ENCODE data around the gene LANCL2. TPM values are rescaled to one million over a fixed set of nuclear protein-coding genes. Genes with fewer than 3 reads are reported as not detected.

The LANCL2 gene
- polyA plus RNA-seq, 3 donors = 6.4 to 11.8 (median 8.3) TPM

DNA sequence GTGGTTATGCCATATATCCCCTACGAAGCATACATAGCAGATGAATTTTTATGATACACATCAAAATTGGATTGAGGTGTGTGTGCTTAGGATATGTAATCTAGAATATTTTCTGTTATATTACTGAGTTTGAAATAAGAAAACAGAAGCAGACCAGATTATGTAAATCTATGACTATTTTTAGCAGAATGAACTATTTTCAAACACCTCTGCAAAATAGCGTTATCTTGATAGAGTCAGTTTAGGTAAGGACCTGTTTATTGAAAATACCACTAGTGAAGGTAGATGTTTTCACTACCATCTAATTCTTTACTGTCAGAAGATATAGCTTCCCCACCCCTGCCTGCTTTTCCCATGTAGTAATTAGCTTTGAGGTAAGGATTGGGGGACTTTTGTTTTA is 9.1 kb downstream of the LANCL2 start:
- Mint-ChIP-seq H3K36me3 (no peaks in the 10 kb centered on the region), H3K27ac (no peak overlapping the region), H3K4me3 (no peak overlapping the region), H3K4me1 (peaks cover 2% of the 10 kb centered on the region), H3K9me3 (peaks cover 0 to 7% (median 0%) of the 10 kb centered on the region in 7 donors), H3K27me3 (ENCODE audit: low read depth in 3 of 3) (peaks cover 0 to 4% (median 0%) of the 10 kb centered on the region in 3 donors)
- no peaks in the 10 kb centered on the region for H3K36me3 ChIP-seq (replicated peaks in 1 of 2; ENCODE audit: control insufficient read depth in 1 of 2, insufficient read depth in 2 of 2, low read length in 2 of 2)
- no peaks in the 10 kb centered on the region for H3K27me3 ChIP-seq (ENCODE audit: control insufficient read depth in 2 of 2, insufficient read depth in 2 of 2, low read length in 2 of 2)
- H3K27ac ChIP-seq (ENCODE audit: low read depth in 1 of 2, low read length in 2 of 2) = no peak overlapping the region
- no peak overlapping the region for H3K9ac ChIP-seq (ENCODE audit: insufficient read depth, low read length, poor library complexity, severe bottlenecking)
- DNase-seq = no peak
- no peak overlapping the region for H3K4me3 ChIP-seq (replicated peaks in 1 of 3; ENCODE audit: low read depth in 2 of 3, low read length in 3 of 3)
- WGBS (ENCODE audit: insufficient coverage) = no CpG with 5 or more reads among the region's 2 CpGs
- H4K20me1 ChIP-seq (ENCODE audit: insufficient read depth, low read length) = no peaks in the 10 kb centered on the region
- intact Hi-C loops (cut with micrococcal nuclease) = no loop called here
- H3K9me3 ChIP-seq (replicated peaks in 1 of 2; ENCODE audit: control insufficient read depth in 1 of 2, insufficient read depth in 1 of 2, low read length in 2 of 2) = no peaks in the 10 kb centered on the region
- H2AFZ ChIP-seq (ENCODE audit: insufficient read depth, low read depth, low read length, poor library complexity, severe bottlenecking) = no peak overlapping the region
- peaks cover 3% of the 10 kb centered on the region for H3K79me2 ChIP-seq (ENCODE audit: insufficient read depth, low read length)
- no peaks in the 10 kb centered on the region for H3K4me1 ChIP-seq (ENCODE audit: control insufficient read depth in 1 of 2, insufficient read depth in 2 of 2, low read length in 2 of 2)
- TF ChIP-seq, protein P1, sequence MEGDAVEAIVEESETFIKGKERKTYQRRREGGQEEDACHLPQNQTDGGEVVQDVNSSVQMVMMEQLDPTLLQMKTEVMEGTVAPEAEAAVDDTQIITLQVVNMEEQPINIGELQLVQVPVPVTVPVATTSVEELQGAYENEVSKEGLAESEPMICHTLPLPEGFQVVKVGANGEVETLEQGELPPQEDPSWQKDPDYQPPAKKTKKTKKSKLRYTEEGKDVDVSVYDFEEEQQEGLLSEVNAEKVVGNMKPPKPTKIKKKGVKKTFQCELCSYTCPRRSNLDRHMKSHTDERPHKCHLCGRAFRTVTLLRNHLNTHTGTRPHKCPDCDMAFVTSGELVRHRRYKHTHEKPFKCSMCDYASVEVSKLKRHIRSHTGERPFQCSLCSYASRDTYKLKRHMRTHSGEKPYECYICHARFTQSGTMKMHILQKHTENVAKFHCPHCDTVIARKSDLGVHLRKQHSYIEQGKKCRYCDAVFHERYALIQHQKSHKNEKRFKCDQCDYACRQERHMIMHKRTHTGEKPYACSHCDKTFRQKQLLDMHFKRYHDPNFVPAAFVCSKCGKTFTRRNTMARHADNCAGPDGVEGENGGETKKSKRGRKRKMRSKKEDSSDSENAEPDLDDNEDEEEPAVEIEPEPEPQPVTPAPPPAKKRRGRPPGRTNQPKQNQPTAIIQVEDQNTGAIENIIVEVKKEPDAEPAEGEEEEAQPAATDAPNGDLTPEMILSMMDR (IDR thresholded peaks at IDR 0.05) = no peak
- H3K4me2 ChIP-seq (replicated peaks; ENCODE audit: extremely low read depth, low read length, poor library complexity, severe bottlenecking) = no peak overlapping the region

DNA sequence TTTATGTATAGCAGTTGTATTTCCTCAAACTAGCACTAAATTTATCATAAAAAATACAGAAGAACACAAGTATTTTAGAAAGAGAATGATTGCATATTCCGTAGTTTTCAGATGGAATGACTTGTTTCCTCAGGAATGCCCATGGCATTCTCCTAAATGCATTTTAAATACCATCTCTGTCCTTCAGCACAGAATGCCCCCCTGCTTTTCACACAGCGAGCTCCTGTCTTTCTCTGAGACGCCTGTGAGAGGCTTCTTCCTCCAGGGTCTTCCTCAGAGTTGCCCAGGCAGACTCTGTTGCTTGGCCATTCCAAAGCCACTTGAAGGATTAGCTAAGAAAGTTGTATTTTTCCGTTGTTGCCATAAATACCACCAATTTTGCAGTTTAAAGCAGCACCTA is 10.1 kb downstream of the LANCL2 start:
- H3K4me1 ChIP-seq (ENCODE audit: control insufficient read depth in 1 of 2, insufficient read depth in 2 of 2, low read length in 2 of 2) = no peaks in the 10 kb centered on the region
- no peaks in the 10 kb centered on the region for H3K36me3 Mint-ChIP-seq
- WGBS (ENCODE audit: insufficient coverage) = 93% methylated on average over 2 of the region's 4 CpGs

More for the DNA sequence above, 10.1 kb downstream of the LANCL2 start:
- Mint-ChIP-seq H3K27ac (no peak overlapping the region), H3K4me3 (no peak overlapping the region), H3K4me1 (no peaks in the 10 kb centered on the region), H3K9me3 (peaks cover 0 to 8% (median 0%) of the 10 kb centered on the region in 7 donors), H3K27me3 (ENCODE audit: low read depth in 3 of 3) (peaks cover 0 to 4% (median 0%) of the 10 kb centered on the region in 3 donors)
- Histone ChIP-seq H3K79me2 (ENCODE audit: insufficient read depth, low read length) (peaks cover 3% of the 10 kb centered on the region), H3K4me3 (replicated peaks in 1 of 3; ENCODE audit: low read depth in 2 of 3, low read length in 3 of 3) (no peak overlapping the region), H3K9me3 (replicated peaks in 1 of 2; ENCODE audit: control insufficient read depth in 1 of 2, insufficient read depth in 1 of 2, low read length in 2 of 2) (no peaks in the 10 kb centered on the region), H3K4me2 (replicated peaks; ENCODE audit: extremely low read depth, low read length, poor library complexity, severe bottlenecking) (no peak overlapping the region), H3K9ac (ENCODE audit: insufficient read depth, low read length, poor library complexity, severe bottlenecking) (no peak overlapping the region), H3K27me3 (ENCODE audit: control insufficient read depth in 2 of 2, insufficient read depth in 2 of 2, low read length in 2 of 2) (no peaks in the 10 kb centered on the region), H2AFZ (ENCODE audit: insufficient read depth, low read depth, low read length, poor library complexity, severe bottlenecking) (no peak overlapping the region), H3K27ac (ENCODE audit: low read depth in 1 of 2, low read length in 2 of 2) (no peak overlapping the region), H3K36me3 (replicated peaks in 1 of 2; ENCODE audit: control insufficient read depth in 1 of 2, insufficient read depth in 2 of 2, low read length in 2 of 2) (no peaks in the 10 kb centered on the region), H4K20me1 (ENCODE audit: insufficient read depth, low read length) (no peaks in the 10 kb centered on the region)
- DNase-seq = no peak
- TF ChIP-seq, protein P1 (IDR thresholded peaks at IDR 0.05) = no peak
- intact Hi-C loops (cut with micrococcal nuclease) = no loop called here

Data from CD14-positive monocyte (primary cell).